Coronary artery (tissue), 2 donors: ENCODE results near the gene NUBP2.

Experiments
- DNase-seq: peaks from one replicate; pipeline ENCODE4 v3.0.0-alpha.2; 2017; ENCODE audit warnings: low spot score
- H3K27ac ChIP-seq, 2 donors: fragments of 200-600 bp; sonication (generic); one replicate each; pipeline ENCODE4 v1.5.1; 2016 to 2019
- H3K4me3 ChIP-seq: fragments of 200-600 bp; sonication (generic); 2 replicates; pipeline ENCODE4 v1.5.1; 2016; ENCODE audit warnings: mild to moderate bottlenecking, moderate library complexity
- CTCF ChIP-seq: fragments of 200-600 bp; sonication (generic); IDR thresholded peaks from one replicate; pipeline ENCODE4 v1.5.1; 2019; ENCODE audit warnings: antibody characterized with exemption

The NUBP2 gene

GRCh38 chr16:1791256-1791942 is 8.6 kb downstream of the NUBP2 start:
- H3K4me3 ChIP-seq = no peak overlapping the region
- no peak for TF ChIP-seq CTCF
- no peak for DNase-seq

GRCh38 chr16:1791943-1792812 is 9.4 kb downstream of the NUBP2 start:
- no peak for TF ChIP-seq CTCF
- Histone ChIP-seq H3K4me3 (no peak overlapping the region), H3K27ac (no peak overlapping the region)
- no peak for DNase-seq

More at GRCh38 chr16:1791256-1791942, 8.6 kb downstream of the NUBP2 start:
- no peak overlapping the region for H3K27ac ChIP-seq

GRCh38 chr16:1792836-1793577 is 10.2 kb downstream of the NUBP2 start:
- no peak overlapping the region for H3K4me3 ChIP-seq
- no peak for DNase-seq
- no peak overlapping the region for H3K27ac ChIP-seq
- TF ChIP-seq CTCF = no peak

GRCh38 chr16:1793578-1794220 is 10.9 kb downstream of the NUBP2 start, which contains the start of gene IGFALS:
IGFALS (minus strand) TSS chr16:1793705; CDS start chr16:1793652, 53 bp downstream.
- no peak for DNase-seq
- H3K27ac ChIP-seq = no peak within 1 kb of the TSS
- no peak for TF ChIP-seq CTCF
- no peak within 1 kb of the TSS for H3K4me3 ChIP-seq

- DNase-seq = no peak
Measured at GRCh38 chr16:1794221-1794871, 11.6 kb downstream of the NUBP2 start.

More at GRCh38 chr16:1794221-1794871, 11.6 kb downstream of the NUBP2 start:
- H3K4me3 ChIP-seq = no peak overlapping the region
- no peak for TF ChIP-seq CTCF
- H3K27ac ChIP-seq = no peak overlapping the region
